Coronary artery (tissue), 2 donors: ENCODE measurements around the gene TUBA1B.
A peak's percentile ranks its signal among the peaks of the same experiment; 100 is the strongest.

Source experiments
- DNase-seq: peaks from one replicate; pipeline ENCODE4 v3.0.0-alpha.2; 2017; ENCODE audit warnings: low spot score
- H3K27ac ChIP-seq, 2 donors: fragments of 200-600 bp; sonication (generic); one replicate each; pipeline ENCODE4 v1.5.1; 2016 to 2019
- H3K4me3 ChIP-seq: fragments of 200-600 bp; sonication (generic); 2 replicates; pipeline ENCODE4 v1.5.1; 2016; ENCODE audit warnings: mild to moderate bottlenecking, moderate library complexity
- CTCF ChIP-seq: fragments of 200-600 bp; sonication (generic); IDR thresholded peaks from one replicate; pipeline ENCODE4 v1.5.1; 2019; ENCODE audit warnings: antibody characterized with exemption

The TUBA1B gene

DNA sequence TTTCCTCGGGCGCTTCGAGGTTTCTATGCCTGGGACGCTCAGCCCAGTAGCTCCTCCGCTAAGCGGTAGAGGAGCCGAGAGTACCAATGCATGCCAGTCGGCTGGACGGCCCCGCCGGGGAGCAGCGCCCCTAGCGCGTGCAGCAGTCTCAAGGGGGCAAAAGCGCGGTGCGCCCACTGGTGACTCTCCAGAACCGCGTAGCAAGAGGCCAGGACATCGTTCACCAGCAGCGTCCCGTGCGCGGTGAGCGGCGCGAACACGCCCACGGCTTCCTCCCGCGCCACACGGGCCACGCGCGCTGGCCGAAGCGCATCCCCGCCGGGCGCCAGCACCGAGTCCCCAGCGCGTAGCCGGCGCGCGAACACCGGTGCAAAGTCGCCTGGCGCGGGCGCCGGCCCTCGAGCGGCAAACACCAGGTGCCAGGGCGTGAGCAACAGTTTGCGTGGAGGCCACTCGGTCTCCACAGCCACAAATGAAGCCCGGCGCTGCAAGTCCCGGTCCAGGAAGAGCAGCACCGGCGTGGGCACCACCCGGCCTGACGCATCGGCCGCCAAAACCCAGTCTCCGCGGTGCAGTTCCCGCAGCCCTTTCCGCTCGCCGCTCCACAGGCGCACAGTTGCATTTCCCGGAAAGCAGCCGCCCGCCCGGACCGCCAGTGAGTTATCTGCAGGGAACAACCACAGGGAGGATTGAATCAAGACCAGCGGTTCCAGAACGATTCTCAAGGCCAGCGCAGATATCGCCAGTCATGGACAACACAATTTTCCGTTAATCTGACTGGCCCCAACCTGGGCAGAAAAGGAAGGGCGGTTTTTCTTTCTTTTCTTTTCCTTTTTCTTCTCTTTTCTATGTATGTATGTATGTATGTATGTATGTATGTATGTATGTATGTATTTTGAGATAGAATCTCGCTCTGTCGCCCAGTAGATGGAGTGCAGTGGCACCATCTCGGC lies 41.1 kb downstream of the TUBA1B start:
- DNase-seq = no peak
- Histone ChIP-seq H3K4me3 (peak overlapping the region; percentile 70), H3K27ac (no peak overlapping the region)
- TF ChIP-seq CTCF = no peak

DNA sequence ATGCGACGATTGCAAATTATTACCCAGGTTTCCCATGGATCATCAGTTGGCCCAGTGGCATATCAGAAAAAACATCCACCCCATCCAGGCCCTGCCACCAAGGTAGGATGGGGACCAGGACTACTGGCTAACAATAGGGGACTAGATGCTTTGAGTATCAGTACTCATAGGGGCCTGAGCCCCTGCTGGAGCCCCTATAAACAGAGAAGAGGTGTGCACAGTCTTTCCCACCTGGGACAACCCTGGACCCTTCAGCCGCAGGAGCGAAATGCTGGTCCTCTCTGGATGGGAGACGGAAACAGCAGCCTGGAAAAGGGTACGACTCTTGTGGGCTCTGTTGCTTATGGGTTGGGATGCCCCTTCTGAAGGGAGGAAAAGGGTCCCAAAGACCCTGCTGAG lies 42.3 kb downstream of the TUBA1B start:
- TF ChIP-seq CTCF = no peak
- Histone ChIP-seq H3K4me3 (no peak overlapping the region), H3K27ac (no peak overlapping the region)
- DNase-seq = no peak

GRCh38 chr12:49088150-49088931 lies 42.9 kb downstream of the TUBA1B start:
- peak; percentile 92 for TF ChIP-seq CTCF
- Histone ChIP-seq H3K27ac (no peak overlapping the region), H3K4me3 (peak overlapping the region; percentile 54)
- peak; percentile 86 for DNase-seq

DNA sequence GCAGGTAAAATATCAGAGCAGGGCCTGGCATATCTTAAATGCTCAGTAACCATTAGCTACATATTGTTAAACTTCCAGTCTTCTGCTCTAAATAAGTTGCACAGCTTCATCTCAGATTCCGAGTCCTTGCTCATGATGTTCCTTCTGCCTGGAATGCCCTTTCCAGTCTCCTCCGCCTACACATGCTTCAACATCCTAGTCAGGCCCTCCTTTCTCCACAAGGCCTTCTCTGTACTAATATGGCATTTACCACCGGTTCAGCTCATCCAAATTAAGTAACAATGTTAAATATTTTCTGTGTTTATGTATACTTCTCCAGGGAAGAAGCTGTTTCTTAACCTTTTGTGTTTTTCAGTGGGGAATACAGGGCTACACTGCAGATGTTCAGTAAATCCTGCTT lies 45.1 kb downstream of the TUBA1B start:
- no peak for TF ChIP-seq CTCF
- no peak overlapping the region for H3K4me3 ChIP-seq

DNA sequence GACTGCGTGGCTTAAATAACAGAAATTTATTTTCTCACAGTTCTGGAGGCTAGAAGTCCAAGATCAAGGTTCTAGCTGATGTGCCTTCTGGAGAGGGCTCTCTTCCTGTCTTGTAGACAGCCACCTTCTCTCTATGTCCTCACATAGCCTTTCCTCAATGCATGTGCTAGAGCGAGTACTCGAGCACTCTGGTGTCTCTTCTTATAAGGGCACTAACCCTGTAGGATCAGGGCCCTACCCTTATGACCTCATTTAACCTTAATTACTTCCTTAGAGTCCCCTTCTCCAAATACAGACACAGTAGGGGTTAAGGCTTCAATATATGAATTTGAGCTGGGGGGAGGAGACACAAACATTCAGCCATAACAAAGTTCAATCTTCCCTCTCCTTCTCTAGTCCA lies 46.8 kb downstream of the TUBA1B start:
- Histone ChIP-seq H3K4me3 (no peak overlapping the region), H3K27ac (no peak overlapping the region)
- TF ChIP-seq CTCF = no peak
- DNase-seq = no peak

More for the DNA sequence above, 45.1 kb downstream of the TUBA1B start:
- DNase-seq = no peak
- H3K27ac ChIP-seq = no peak overlapping the region

DNA sequence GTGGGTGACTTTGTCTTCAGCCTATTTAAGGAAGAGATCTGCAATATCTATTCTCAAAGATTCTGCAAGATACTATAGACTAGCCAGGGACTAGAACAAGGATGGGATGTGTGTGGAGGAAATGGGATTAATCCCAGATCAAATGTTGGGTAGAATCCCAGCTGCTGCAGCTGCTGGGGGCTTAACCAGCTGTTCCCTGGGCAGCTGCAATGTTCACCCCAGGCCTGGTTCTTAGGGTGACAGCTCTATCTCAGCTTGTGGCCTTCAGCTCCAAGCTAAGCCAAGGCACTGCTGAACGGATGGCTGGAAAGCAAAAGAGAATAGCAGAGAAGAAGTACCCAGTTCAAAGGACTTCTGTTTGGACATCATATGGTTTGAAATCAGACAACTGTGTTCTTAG lies 51.4 kb downstream of the TUBA1B start:
- H3K27ac ChIP-seq = no peak overlapping the region
- no peak overlapping the region for H3K4me3 ChIP-seq
- TF ChIP-seq CTCF = no peak
- DNase-seq = no peak
